GM19468 (cell line): Measurements from ENCODE around the gene TUSC2.
A peak's percentile ranks its signal among the peaks of the same experiment; 100 is the strongest.
"Not testable (repeated sequence)": the region's sequence is repeated elsewhere in the genome, so short reads cannot be mapped to it uniquely, and the experiment has no call there.

Source experiments
- ATAC-seq: cut with Tn5 transposase; IDR thresholded peaks from one replicate; pipeline ENCODE4 v1.9.1; 2021; ENCODE audit warnings: mild to moderate bottlenecking, moderate library complexity, moderate number of reproducible peaks; ENCODE audit not compliant: unreplicated experiment; ENCODE audit errors: extremely low read depth

Gene TUSC2

GRCh38 chr3:50320853-50321335 is 7.1 kb downstream of the TUSC2 start:
- no peak for ATAC-seq

- ATAC-seq: no peak
These were observed 8.0 kb downstream of the TUSC2 start for GRCh38 chr3:50319894-50320625.

DNA sequence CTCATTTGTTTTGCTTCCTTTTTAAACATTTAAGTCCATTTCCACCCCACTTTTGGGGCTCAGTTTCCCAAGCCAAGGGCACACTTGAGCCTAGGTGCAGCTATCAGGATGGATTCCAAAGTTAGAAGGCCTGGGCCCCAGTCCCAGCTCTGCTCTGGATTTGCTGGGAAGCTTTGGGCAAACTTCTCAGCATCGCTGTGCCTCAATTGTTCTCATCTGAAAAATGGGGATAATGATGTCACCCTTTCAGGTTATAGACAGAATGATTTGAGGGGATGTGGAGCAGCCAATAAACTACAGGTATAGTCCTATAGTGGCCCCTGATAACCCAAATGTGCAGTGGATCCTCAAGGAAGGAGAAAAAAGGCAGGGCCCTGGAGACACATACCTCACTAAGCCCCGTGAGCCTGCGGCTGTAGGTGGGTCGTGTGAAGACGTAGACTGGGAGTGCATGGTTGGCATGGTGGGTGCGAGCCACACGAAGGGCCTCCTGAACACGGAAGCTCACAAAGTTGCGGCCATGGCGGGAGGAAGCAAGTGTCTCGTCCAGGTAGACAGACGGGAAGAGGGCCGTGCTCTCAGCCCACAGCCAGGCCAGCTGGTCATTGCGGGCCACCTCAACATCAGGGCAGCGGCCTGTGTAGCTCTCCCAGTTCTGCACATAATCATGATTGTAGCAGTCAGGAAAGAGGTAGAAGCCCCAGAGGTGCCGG is 8.7 kb downstream of the TUSC2 start:
- ATAC-seq: no peak

GRCh38 chr3:50318615-50319014 is 9.4 kb downstream of the TUSC2 start:
- ATAC-seq: no peak

GRCh38 chr3:50318163-50318562 is 9.9 kb downstream of the TUSC2 start:
- no peak for ATAC-seq

GRCh38 chr3:50317300-50317699 is 10.7 kb downstream of the TUSC2 start:
- ATAC-seq: no peak

DNA sequence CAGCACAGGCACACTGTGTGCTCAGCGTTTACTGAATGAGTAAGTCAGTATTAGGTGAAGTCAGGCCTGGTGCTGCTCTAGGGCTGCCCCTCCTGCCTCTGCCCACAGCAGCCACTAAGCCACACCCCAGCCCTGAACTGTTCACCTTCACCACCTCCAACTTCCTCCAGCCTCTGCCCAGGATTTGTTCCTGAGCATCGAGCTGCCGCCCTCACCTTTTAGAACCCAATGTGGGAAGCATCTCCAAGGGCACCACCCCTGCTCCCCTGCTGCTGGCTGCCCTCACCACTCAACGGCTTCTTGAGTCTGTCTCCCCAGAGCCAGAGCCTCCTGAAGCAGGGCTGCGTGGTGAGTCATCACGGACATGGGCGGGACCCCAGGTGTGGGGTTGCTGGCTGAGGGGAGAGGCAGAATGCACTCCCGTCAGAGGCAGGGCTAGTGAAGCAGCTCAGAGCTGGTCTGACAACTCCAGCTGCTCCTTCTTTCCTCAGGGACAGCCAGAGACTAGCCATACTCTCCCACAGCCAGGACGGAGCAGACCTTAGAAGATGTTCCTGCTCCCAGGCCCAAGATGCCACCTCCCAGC is 11.3 kb downstream of the TUSC2 start:
- ATAC-seq: no peak

GRCh38 chr3:50314816-50315215 is 13.2 kb downstream of the TUSC2 start:
- no peak for ATAC-seq

DNA sequence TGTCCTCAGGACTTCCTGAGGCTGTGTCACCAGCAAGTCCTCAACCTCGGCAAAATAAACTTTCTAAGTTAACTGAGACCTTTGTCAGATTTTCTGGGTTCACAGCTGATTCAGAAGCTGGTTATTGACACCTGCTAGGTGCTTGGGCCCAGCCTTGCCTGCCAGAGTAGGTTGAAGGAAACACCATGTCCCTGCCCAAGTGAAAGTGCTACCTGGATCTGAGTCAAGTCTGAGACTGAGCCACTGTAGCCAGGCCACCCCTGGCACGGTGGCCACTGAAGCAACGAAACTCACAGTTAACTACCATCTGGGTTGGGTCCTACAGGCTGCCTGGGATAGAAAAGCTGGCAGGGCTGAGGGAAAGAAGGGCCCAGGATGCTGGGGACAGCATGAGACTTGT is 13.7 kb downstream of the TUSC2 start:
- ATAC-seq: no peak

DNA sequence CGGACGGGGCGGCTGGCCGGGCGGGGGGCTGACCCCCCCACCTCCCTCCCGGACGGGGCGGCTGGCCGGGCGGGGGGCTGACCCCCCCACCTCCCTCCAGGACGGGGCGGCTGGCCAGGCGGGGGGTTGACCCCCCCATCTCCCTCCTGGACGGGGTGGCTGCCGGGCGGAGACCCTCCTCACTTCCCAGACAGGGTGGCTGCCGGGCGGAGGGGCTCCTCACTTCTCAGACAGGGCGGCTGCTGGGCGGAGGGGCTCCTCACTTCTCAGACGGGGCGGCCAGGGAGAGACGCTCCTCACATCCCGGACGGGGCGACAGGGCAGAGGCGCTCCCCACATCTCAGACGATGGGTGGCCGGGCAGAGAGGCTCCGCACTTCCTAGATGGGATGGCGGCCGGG is 16.0 kb downstream of the TUSC2 start:
- ATAC-seq: not testable (repeated sequence)

DNA sequence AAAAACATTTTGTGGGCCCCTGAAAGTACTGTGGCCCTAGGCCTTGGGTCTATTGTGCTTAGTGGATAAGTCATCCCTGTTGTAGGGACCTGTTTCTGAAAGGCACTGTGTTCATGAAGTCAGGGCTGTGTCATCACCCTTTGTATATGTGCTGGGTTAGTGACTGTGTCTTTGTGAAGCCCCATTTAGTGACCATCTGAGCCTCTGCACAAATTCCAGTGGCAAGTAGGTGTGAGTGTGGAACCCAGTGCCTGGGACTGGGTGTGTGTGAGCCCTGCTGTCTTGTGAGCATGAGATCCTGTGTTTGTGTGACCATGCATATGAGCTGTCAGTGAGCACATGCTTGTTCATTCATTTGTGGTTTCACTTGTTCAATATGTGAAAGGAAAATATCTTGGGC is 23.4 kb downstream of the TUSC2 start:
- ATAC-seq: no peak

DNA sequence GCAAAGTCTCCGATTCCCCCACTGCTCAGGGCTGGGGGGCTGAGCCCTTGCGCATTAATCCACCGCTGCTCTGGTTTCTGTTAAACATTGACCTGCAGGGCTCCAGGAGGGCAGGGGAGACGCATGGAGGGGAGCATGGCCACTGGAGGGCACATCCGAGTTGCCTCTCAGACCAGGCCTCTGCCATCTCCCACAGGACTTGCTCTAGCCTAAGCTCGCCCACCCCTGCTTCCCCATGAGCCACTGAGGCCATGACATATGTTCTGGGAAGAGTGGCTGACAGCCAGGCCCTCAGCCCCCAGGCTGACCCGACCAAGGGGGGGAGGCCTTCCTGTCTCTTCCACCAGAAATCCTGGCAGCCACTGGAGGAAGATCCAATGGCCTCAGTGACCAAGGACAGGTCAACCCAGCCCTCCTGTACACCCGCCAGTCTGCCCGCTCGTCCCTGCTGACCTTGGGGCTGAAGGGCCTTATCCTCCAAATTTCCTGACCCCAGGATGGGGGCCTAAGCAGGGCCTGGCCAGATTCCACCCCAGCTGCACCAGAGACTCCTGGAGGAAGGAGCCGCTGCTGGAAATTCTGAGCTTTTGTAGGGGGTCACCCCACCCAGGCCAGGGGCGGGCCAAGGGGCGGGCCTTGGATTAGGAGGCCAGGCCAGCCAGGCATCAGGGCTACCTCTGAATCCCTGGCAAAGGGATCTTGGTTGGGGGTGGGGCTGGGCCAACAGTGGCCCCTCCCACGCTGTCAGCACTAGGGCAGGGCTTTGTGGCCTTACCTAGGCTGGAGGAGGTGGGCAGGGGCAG is 24.8 kb downstream of the TUSC2 start, which contains the start of gene HYAL1:
TSS of gene HYAL1 (minus strand) at position 562 of the 803 bp plus-strand sequence. CDS start 618 bp downstream, outside the sequence.
- no peak for ATAC-seq

DNA sequence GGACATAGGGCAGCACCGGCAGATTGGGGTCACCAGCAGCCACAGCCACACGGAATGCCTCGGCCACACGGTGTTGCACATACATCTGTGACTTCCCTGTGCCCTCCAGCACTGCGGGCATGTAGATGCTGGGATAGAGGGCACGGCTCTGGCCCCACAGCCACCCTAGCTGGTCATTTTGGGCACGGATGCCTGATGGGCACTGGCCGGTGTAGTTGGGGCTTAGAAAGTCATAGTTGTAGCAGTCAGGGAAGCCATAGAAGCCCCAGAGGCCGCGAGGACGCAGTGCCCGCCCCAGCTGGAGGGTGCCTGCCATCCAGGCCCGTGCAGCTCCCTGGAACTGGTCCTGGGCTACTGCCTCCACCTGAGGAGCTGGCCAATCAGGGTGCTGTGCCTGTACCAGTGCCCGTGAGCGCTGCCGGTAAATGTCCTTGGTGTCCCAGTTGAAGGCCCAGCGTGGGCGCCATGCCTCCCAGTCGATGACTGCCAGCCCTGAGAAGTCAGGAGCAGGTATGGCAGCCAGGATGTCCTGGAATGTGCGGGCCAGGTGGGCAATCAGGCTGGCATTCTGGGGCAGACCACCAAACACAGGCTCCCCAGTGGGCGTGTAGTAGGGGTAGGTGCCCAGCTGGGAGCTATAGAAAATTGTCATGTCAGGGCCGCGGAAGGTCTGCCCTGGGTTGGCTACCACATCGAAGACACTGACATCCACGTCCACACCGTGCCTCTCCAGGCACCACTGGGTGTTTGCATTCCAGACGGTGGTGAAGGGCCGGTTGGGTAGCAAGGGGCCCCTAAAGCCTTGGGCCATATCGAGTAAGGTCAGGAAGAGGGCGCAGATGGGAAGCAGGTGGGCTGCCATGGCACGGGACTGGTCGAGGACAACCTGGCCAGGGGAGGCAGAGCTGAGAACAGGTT is 25.7 kb downstream of the TUSC2 start:
- ATAC-seq: no peak

DNA sequence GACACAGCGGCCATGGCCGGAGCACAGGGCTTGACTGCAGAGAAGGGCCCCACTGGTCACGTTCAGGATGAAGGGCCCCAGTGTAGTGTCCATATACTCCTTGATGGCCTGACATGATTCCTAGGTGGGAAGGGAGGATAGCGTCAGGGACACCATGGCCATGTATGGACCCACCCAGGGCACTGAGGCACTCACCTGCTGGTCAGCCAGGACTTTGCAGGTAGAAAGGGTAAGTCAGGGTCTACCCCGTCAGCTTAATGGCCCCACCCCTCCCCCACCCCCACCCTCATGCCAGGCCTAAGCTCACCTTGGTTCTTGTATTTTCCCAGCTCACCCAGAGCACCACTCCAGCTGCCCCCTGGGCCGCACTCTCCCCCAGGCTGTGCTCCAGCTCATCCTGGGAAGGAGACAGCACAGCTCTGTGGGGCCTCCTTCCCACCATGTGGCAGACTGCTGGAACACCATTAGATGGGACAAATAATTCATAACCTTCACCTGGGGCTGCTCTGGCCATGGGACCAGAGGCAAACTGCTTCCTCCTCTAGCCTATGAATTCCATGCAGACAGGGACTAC is 27.3 kb downstream of the TUSC2 start:
- no peak for ATAC-seq

DNA sequence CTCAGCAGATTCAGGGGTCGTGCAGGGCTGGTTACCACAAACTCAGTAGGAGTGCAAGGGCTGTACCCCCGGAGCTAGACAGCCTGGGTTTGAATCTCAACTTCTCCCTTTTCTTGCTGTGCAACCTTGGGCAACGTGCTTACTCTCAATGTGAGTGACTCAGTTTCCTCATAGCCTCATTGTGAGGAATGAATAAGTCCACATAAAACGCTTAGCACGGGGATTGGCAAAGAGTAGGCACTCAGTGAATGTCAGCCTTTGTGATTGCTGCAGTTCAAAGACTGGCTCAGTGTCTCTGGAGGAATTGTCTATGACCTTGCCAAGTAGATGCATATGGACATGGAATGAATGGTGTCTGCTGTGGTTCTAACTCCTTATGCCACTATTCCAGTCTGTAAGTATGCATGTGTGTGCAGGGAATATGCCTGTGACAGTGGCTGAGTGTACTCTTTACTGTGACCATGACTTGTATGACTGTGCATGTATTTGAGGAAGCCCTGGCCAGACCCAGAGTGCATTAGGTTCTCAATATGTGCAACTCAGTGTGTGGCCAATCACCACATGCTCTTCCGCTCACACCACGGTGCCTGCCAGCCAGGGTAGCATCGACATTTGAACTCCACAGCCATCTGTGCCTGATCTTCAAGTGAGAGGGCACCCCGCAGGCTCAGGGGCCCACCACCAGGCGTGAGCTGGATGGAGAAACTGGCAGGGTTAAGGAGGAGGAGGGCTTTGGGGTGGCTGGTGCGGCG is 27.9 kb downstream of the TUSC2 start:
- no peak for ATAC-seq

GRCh38 chr3:50299638-50299928 is 28.4 kb downstream of the TUSC2 start:
- ATAC-seq: no peak

GRCh38 chr3:50298836-50299637 is 29.0 kb downstream of the TUSC2 start, which contains the start of the genes HYAL3 and NAA80:
TSS of gene HYAL3 (minus strand) at chr3:50299405. CDS start at chr3:50295602, 3,803 bp downstream.
TSS of gene NAA80 (minus strand) at chr3:50299405. CDS start at chr3:50297463, 1,942 bp downstream.
- peak; percentile 69 for ATAC-seq
